NB4 (cell line): ENCODE data around the gene LASP1NB.
"Not testable (repeated sequence)": the region's sequence is repeated elsewhere in the genome, so short reads cannot be mapped to it uniquely, and the experiment has no call there.

Experiments used
- DNase-seq: peaks from one replicate; pipeline ENCODE4 v3.0.0; 2010; ENCODE audit warnings: low read depth
- H3K4me3 ChIP-seq: one replicate; pipeline ENCODE4 v1.5.1; 2011; ENCODE audit warnings: mild to moderate bottlenecking, low read depth, low read length, moderate library complexity
- MYC ChIP-seq: IDR thresholded peaks from 2 replicates; pipeline ENCODE4 v1.6.1; 2011; ENCODE audit warnings: low read depth, low read length
- POLR2A ChIP-seq: IDR thresholded peaks from 2 replicates; pipeline ENCODE4 v1.6.1; 2011; ENCODE audit warnings: mild to moderate bottlenecking; ENCODE audit not compliant: insufficient read length; ENCODE audit errors: extremely low read depth
- TF ChIP-seq, protein P1 (sequence below): IDR thresholded peaks from 2 replicates; pipeline ENCODE4 v1.6.1; 2011; ENCODE audit warnings: low read depth, low read length
- TF ChIP-seq, protein P2 (sequence below): IDR thresholded peaks from one replicate; pipeline ENCODE4 v1.5.1; 2012; ENCODE audit warnings: low read depth, low read length

The LASP1NB gene

DNA sequence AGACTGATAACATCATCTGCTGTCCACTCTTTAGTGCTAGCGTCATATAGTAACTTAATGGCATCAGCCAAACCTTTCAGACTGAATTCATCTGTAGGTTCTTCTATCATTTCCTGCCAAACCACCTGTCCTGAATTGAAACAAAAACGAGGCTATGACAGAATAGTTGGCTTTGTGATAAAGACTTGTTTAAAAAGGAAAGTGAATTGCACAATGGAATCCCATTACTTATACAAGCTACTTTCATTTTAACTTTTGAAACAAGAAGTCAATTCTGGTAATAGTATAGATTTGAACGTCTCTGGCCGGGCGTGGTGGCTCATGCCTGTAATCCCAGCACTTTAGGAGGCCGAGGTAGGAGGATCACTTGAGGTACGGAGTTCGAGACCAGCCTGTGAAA is 18.2 kb downstream of the LASP1NB start:
- no peak overlapping the region for H3K4me3 ChIP-seq
- TF ChIP-seq, protein P1, sequence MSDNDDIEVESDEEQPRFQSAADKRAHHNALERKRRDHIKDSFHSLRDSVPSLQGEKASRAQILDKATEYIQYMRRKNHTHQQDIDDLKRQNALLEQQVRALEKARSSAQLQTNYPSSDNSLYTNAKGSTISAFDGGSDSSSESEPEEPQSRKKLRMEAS: no peak
- TF ChIP-seq, protein P2, sequence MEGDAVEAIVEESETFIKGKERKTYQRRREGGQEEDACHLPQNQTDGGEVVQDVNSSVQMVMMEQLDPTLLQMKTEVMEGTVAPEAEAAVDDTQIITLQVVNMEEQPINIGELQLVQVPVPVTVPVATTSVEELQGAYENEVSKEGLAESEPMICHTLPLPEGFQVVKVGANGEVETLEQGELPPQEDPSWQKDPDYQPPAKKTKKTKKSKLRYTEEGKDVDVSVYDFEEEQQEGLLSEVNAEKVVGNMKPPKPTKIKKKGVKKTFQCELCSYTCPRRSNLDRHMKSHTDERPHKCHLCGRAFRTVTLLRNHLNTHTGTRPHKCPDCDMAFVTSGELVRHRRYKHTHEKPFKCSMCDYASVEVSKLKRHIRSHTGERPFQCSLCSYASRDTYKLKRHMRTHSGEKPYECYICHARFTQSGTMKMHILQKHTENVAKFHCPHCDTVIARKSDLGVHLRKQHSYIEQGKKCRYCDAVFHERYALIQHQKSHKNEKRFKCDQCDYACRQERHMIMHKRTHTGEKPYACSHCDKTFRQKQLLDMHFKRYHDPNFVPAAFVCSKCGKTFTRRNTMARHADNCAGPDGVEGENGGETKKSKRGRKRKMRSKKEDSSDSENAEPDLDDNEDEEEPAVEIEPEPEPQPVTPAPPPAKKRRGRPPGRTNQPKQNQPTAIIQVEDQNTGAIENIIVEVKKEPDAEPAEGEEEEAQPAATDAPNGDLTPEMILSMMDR: no peak
- TF ChIP-seq MYC (no peak), POLR2A (no peak)
- DNase-seq: no peak

DNA sequence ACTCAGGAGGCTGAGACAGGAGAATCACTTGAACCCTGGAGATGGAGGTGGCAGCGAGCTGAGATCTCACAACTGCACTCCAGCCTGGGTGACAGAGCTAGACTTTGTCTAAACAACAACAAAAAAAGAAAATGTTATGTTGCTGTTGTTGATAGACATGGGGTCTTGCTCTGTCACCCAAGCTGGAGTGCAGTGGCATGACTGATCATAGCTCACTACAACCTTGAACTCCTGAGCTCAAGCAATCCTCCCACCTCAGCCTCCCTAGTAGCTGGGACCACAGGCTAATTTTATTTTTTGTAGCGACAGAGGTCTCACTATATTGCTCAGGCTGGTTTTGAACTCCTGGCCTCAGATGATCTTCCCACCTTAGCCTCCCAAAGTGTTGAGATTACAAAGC is 21.8 kb downstream of the LASP1NB start:
- TF ChIP-seq MYC: no peak
- TF ChIP-seq POLR2A: no peak
- TF ChIP-seq, protein P2: no peak
- TF ChIP-seq, protein P1: no peak
- no peak overlapping the region for H3K4me3 ChIP-seq
- DNase-seq: no peak

DNA sequence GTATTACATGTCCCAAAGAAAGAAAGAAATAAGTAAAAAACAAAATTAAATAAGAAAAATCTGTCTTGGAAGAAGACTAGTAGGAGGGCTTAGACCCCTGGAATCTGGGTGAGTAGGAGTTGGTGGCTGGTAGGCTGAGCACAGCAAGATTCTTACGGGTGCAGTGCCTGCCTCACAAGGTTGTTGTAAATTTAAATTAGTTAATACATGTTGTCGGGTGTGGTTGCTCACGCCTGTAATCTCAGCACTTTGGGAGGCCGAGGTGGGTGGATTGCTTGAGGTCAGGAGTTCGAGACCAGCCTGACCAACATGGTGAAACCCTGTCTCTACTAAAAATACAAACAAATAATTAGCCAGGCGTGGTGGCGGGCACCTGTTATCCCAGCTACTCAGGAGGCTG is 28.4 kb downstream of the LASP1NB start:
- not testable (repeated sequence) for DNase-seq, H3K4me3 ChIP-seq

DNA sequence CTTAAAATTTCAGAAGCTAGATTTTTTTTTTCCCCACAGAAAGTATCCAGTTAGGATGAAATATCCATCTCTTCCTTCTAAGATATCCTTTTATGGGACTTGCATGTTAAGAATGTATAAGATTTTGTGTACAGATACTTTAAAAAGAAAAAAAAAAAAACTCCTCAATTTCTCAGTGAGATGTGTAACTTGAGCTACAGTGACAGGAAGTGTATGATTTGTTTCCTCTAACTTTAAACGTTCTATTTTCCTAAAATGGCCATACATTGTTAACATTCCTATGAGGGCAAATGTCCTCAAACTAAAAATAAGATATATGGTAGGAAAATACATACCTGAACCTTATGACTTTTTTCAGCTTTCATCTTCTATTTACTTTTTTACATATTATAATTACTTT is 32.9 kb downstream of the LASP1NB start:
- H3K4me3 ChIP-seq: no peak overlapping the region
- TF ChIP-seq MYC (no peak), POLR2A (no peak)
- TF ChIP-seq, protein P1: no peak
- TF ChIP-seq, protein P2: no peak
- DNase-seq: no peak

DNA sequence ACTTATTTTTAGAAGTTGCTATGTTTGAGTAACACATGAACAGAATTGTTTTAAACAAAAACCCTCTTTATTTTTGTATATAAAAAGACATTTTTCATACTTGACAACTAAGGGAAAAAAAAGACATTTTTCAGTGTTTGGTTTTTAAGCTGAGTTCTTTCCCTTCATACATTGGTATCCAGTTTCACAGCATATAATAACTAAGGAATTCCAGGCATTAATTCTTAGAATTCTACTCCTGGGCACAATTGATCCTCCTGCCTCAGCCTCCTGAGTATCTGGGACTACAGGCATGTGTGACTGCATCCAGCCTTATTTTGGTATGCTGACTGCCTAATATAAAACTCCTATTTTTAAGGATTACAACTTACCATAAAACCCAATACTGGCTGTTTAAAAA is 33.3 kb downstream of the LASP1NB start:
- no peak overlapping the region for H3K4me3 ChIP-seq
- no peak for DNase-seq
- TF ChIP-seq, protein P1: no peak
- TF ChIP-seq, protein P2: no peak
- TF ChIP-seq POLR2A (no peak), MYC (no peak)

DNA sequence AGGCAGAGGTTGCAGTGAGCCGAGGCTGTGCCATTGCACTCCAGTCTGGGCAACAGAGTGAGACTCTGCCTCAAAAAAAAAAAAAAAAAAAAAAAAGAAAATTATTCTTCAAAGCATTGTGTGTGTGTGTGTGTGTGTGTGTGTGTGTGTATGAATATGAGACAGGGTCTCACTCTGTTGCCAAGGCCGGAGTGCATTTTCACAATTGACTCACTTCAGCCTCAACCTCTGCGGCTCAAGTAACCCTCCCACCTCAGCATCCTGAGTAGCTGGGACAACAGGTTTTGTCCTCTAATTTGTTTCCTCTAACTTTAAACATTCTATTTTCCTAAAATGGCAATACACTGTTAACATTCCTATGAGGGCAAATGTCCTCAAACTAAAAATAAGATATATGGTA is 34.1 kb downstream of the LASP1NB start:
- no peak for DNase-seq
- TF ChIP-seq, protein P1: no peak
- TF ChIP-seq MYC (no peak), POLR2A (no peak)
- TF ChIP-seq, protein P2: no peak
- no peak overlapping the region for H3K4me3 ChIP-seq
